ENCODE measurements around the gene STEAP4. TPM values are rescaled to one million over a fixed set of nuclear protein-coding genes. Genes with fewer than 3 reads are reported as not detected.

The STEAP4 gene
- total RNA-seq, 2 experiments from 2014 or later: not detected

DNA sequence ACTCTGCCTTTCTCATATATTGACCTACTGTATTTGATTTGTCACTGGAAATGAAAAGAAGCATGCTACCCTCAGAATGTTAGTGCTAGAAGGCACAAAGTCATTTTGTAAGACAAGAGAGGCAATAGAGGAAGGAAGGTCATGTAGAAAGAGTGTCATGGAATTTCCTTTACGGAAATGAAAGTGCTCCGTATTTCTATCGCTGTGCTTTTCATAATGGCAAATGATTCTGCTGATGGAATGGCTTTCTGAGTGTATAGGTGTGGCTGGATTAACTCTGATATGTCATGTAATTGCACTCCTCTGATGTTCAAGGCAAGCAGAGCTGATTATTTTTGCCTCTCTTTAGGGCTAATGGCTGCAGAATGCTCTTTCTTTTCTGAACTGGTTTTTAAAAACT, 15.5 kb upstream of the STEAP4 start:
- H3K9me3 Mint-ChIP-seq: no peaks in the 10 kb centered on the region
- H3K27me3 Mint-ChIP-seq: peaks cover 13% of the 10 kb centered on the region
- POLR2A ChIA-PET: no interaction called here
- H3K27ac Mint-ChIP-seq: no peak overlapping the region
- H3K4me3 Mint-ChIP-seq: no peak overlapping the region
- CTCF ChIA-PET: interaction anchor here (1.0 kb wide), 1 partner anchor 9 kb away, joined by 3 read pairs; no protein-coding TSS in a partner anchor
- DNase-seq (no peak), ATAC-seq (no peak)
- H3K36me3 Mint-ChIP-seq (ENCODE audit: low read depth): no peaks in the 10 kb centered on the region
- intact Hi-C loops (cut with micrococcal nuclease): no loop called here
- H3K4me1 Mint-ChIP-seq (ENCODE audit: low read depth): peaks cover 3% of the 10 kb centered on the region
- TF ChIP-seq, protein P1, sequence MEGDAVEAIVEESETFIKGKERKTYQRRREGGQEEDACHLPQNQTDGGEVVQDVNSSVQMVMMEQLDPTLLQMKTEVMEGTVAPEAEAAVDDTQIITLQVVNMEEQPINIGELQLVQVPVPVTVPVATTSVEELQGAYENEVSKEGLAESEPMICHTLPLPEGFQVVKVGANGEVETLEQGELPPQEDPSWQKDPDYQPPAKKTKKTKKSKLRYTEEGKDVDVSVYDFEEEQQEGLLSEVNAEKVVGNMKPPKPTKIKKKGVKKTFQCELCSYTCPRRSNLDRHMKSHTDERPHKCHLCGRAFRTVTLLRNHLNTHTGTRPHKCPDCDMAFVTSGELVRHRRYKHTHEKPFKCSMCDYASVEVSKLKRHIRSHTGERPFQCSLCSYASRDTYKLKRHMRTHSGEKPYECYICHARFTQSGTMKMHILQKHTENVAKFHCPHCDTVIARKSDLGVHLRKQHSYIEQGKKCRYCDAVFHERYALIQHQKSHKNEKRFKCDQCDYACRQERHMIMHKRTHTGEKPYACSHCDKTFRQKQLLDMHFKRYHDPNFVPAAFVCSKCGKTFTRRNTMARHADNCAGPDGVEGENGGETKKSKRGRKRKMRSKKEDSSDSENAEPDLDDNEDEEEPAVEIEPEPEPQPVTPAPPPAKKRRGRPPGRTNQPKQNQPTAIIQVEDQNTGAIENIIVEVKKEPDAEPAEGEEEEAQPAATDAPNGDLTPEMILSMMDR (IDR thresholded peaks at IDR 0.05): no peak

GRCh38 chr7:88321694-88322093, 15.0 kb upstream of the STEAP4 start:
- CTCF ChIA-PET: no interaction called here
- TF ChIP-seq, protein P1 (IDR thresholded peaks at IDR 0.05): no peak
- peaks cover 3% of the 10 kb centered on the region for H3K4me1 Mint-ChIP-seq (ENCODE audit: low read depth)

DNA sequence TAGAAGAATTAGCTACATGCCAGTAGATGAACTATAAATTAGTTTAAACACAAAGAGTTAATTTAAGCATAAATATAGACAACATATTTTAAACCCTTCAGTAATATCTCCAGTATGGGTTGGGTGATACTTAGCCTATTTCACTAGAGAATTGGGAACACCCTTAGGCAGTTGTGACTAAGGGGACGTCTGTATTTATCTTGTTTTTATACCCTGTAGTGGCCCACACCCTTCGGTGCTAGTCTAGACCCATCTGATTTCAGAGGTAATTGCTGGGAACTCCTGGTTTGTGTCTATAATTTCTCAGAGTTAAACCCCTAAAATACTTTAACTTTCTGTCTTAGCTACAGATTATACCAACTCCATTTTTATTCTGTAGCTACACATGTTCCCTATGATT, 11.5 kb upstream of the STEAP4 start:
- ATAC-seq: no peak
- no peak for DNase-seq
- Mint-ChIP-seq H3K36me3 (ENCODE audit: low read depth) (no peaks in the 10 kb centered on the region), H3K9me3 (no peaks in the 10 kb centered on the region), H3K27me3 (peaks cover 15% of the 10 kb centered on the region), H3K4me3 (no peak overlapping the region), H3K4me1 (ENCODE audit: low read depth) (no peaks in the 10 kb centered on the region), H3K27ac (no peak overlapping the region)
- POLR2A ChIA-PET: no interaction called here
- TF ChIP-seq, protein P1 (IDR thresholded peaks at IDR 0.05): no peak
- intact Hi-C loops (cut with micrococcal nuclease): no loop called here
- CTCF ChIA-PET: no interaction called here

More at GRCh38 chr7:88321694-88322093, 15.0 kb upstream of the STEAP4 start:
- POLR2A ChIA-PET: no interaction called here
- no peak overlapping the region for H3K4me3 Mint-ChIP-seq
- H3K27ac Mint-ChIP-seq: no peak overlapping the region
- no peaks in the 10 kb centered on the region for H3K9me3 Mint-ChIP-seq
- H3K36me3 Mint-ChIP-seq (ENCODE audit: low read depth): no peaks in the 10 kb centered on the region
- DNase-seq (no peak), ATAC-seq (no peak)
- intact Hi-C loops (cut with micrococcal nuclease): no loop called here
- peaks cover 13% of the 10 kb centered on the region for H3K27me3 Mint-ChIP-seq

DNA sequence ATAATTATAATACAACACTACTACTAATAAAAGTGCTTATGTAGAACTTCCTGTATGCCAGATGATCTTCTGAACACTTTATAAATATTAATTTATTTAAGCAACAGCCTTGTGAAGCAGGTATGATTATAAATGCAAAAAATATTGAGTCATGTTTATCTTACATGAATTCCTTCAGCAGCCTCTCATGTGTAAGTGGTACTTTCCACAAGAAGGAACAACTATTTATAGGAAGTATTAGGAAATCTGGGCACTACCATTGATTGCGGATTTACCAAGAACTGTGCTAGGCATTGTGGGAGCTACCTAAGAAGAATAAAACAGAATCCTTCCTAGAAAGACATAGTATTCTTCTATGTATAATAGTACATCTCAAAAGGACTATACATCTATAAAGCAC, 10.7 kb upstream of the STEAP4 start:
- TF ChIP-seq, protein P1 (IDR thresholded peaks at IDR 0.05): no peak
- peaks cover 15% of the 10 kb centered on the region for H3K27me3 Mint-ChIP-seq
- CTCF ChIA-PET: no interaction called here
- ATAC-seq: no peak
- no peaks in the 10 kb centered on the region for H3K36me3 Mint-ChIP-seq (ENCODE audit: low read depth)
- H3K9me3 Mint-ChIP-seq: no peaks in the 10 kb centered on the region
- H3K27ac Mint-ChIP-seq: no peak overlapping the region
- no peak for DNase-seq
- POLR2A ChIA-PET: no interaction called here
- intact Hi-C loops (cut with micrococcal nuclease): no loop called here
- no peaks in the 10 kb centered on the region for H3K4me1 Mint-ChIP-seq (ENCODE audit: low read depth)
- H3K4me3 Mint-ChIP-seq: no peak overlapping the region

GRCh38 chr7:88316456-88316855, 9.8 kb upstream of the STEAP4 start:
- Mint-ChIP-seq H3K27ac (no peak overlapping the region), H3K4me1 (ENCODE audit: low read depth) (no peaks in the 10 kb centered on the region), H3K4me3 (no peak overlapping the region), H3K9me3 (no peaks in the 10 kb centered on the region), H3K27me3 (peaks cover 17% of the 10 kb centered on the region), H3K36me3 (ENCODE audit: low read depth) (no peaks in the 10 kb centered on the region)
- CTCF ChIA-PET: no interaction called here
- POLR2A ChIA-PET: no interaction called here
- TF ChIP-seq, protein P1 (IDR thresholded peaks at IDR 0.05): no peak
- ATAC-seq (no peak), DNase-seq (no peak)
- intact Hi-C loops (cut with micrococcal nuclease): no loop called here

Measured in activated CD8-positive, alpha-beta T cell treated with anti-CD3 and anti-CD28 coated beads for 36 hours (primary cell).